Activated CD4-positive, alpha-beta T cell treated with anti-CD3 and anti-CD28 coated beads, Interleukin-2, amount 10 ng/mL, durations not matched to agents 7 days and 5 days (primary cell): ENCODE results near the gene UBR2. TPM values are rescaled to one million over a fixed set of nuclear protein-coding genes. Genes with fewer than 3 reads are reported as not detected.

ENCODE experiments used
- CTCF ChIA-PET: fragments of 350-600 bp; sonication (Branson Sonifier 250); formaldehyde crosslinking; loops from one replicate; lab custom pipeline; 2021; ENCODE audit warnings: antibody characterized with exemption; lab: Charles Lee
- POLR2A ChIA-PET: fragments of 350-600 bp; sonication (Branson Sonifier 250); formaldehyde crosslinking; loops from one replicate; lab custom pipeline; 2021; ENCODE audit warnings: antibody characterized with exemption; lab: Charles Lee
- DNase-seq: peaks from one replicate; pipeline ENCODE4 v3.0.0-alpha.2; 2020
- H3K27ac Mint-ChIP-seq: one replicate; pipeline ENCODE4 v1.8.0; 2021; ENCODE audit warnings: mild to moderate bottlenecking, moderate library complexity, mixed read lengths
- H3K27me3 Mint-ChIP-seq: one replicate; pipeline ENCODE4 v1.8.0; 2021; ENCODE audit warnings: mixed read lengths
- H3K36me3 Mint-ChIP-seq: one replicate; pipeline ENCODE4 v1.8.0; 2021; ENCODE audit warnings: low read depth, mixed read lengths
- H3K4me1 Mint-ChIP-seq: one replicate; pipeline ENCODE4 v1.8.0; 2021; ENCODE audit warnings: mixed read lengths
- H3K4me3 Mint-ChIP-seq: one replicate; pipeline ENCODE4 v1.8.0; 2021; ENCODE audit warnings: mild to moderate bottlenecking, moderate library complexity, mixed read lengths
- H3K9me3 Mint-ChIP-seq: one replicate; pipeline ENCODE4 v1.8.0; 2021; ENCODE audit warnings: mixed read lengths
- total RNA-seq, 2 experiments: library from RNA; stranded (reverse); gene quantifications; one replicate each; pipeline ENCODE4 v1.2.3, GENCODE V29; 2021

The UBR2 gene
- 10 to 100 TPM; 30.2 to 32.1 TPM for total RNA-seq

- H3K36me3 Mint-ChIP-seq, result peaks cover 29% of the 10 kb centered on the region
- H3K27ac Mint-ChIP-seq, result peak within 1 kb of the TSS; percentile 95
- CTCF ChIA-PET, result interaction anchor here (0.7 to 6.2 kb wide), 15 partner anchors 8 to 642 kb away, joined by 3 to 48 read pairs (median 4); no protein-coding TSS in a partner anchor
- POLR2A ChIA-PET, result interaction anchor here (0.5 to 0.7 kb wide), 4 partner anchors 8 to 483 kb away, joined by 3 to 4 read pairs (median 4); no protein-coding TSS in a partner anchor
- DNase-seq, result peak; percentile 97
- peaks cover 33% of the 10 kb centered on the region for H3K4me1 Mint-ChIP-seq
- H3K27me3 Mint-ChIP-seq, result no peaks in the 10 kb centered on the region
- H3K9me3 Mint-ChIP-seq, result no peaks in the 10 kb centered on the region
- peak within 1 kb of the TSS; percentile 99 for H3K4me3 Mint-ChIP-seq
Observed at GRCh38 chr6:42563697-42564505, at the start of gene UBR2. UBR2 (plus strand) TSS chr6:42564029; CDS start chr6:42564320, 291 bp downstream.

- H3K27ac Mint-ChIP-seq, result no peak overlapping the region
- H3K4me1 Mint-ChIP-seq, result no peaks in the 10 kb centered on the region
Observed at GRCh38 chr6:42514745-42515144, 49.1 kb upstream of the UBR2 start.

GRCh38 chr6:42519779-42520178, 44.0 kb upstream of the UBR2 start:
- POLR2A ChIA-PET, result no interaction called here
- CTCF ChIA-PET, result interaction anchor here (1.2 kb wide), 1 partner anchor 13 kb away, joined by 3 read pairs; no protein-coding TSS in a partner anchor
- peaks cover 13% of the 10 kb centered on the region for H3K9me3 Mint-ChIP-seq
- peaks cover 5% of the 10 kb centered on the region for H3K27me3 Mint-ChIP-seq
- H3K36me3 Mint-ChIP-seq, result peaks cover 2% of the 10 kb centered on the region
- no peak overlapping the region for H3K4me3 Mint-ChIP-seq
- DNase-seq, result no peak
- H3K4me1 Mint-ChIP-seq, result peaks cover 7% of the 10 kb centered on the region
- no peak overlapping the region for H3K27ac Mint-ChIP-seq

More at GRCh38 chr6:42514745-42515144, 49.1 kb upstream of the UBR2 start:
- CTCF ChIA-PET, result no interaction called here
- no peak for DNase-seq
- Mint-ChIP-seq H3K4me3 (no peak overlapping the region), H3K9me3 (peaks cover 3% of the 10 kb centered on the region), H3K27me3 (peaks cover 5% of the 10 kb centered on the region), H3K36me3 (peaks cover under 1% of the 10 kb centered on the region)
- POLR2A ChIA-PET, result no interaction called here

- Mint-ChIP-seq H3K27ac (no peak overlapping the region), H3K4me1 (peaks cover 7% of the 10 kb centered on the region), H3K27me3 (peaks cover 5% of the 10 kb centered on the region), H3K4me3 (no peak overlapping the region), H3K36me3 (peaks cover 2% of the 10 kb centered on the region), H3K9me3 (peaks cover 13% of the 10 kb centered on the region)
- ChIA-PET POLR2A (no interaction called here), CTCF (no interaction called here)
- no peak for DNase-seq
Observed at GRCh38 chr6:42520786-42521607, 42.8 kb upstream of the UBR2 start.

- peaks cover 13% of the 10 kb centered on the region for H3K9me3 Mint-ChIP-seq
- H3K27me3 Mint-ChIP-seq, result peaks cover under 1% of the 10 kb centered on the region
- ChIA-PET CTCF (interaction anchor here (0.6 to 1.1 kb wide), 2 partner anchors 10 to 73 kb away, joined by 3 read pairs; no protein-coding TSS in a partner anchor), POLR2A (no interaction called here)
- H3K36me3 Mint-ChIP-seq, result peaks cover 2% of the 10 kb centered on the region
- no peak for DNase-seq
- no peak overlapping the region for H3K4me3 Mint-ChIP-seq
- peaks cover 7% of the 10 kb centered on the region for H3K4me1 Mint-ChIP-seq
- H3K27ac Mint-ChIP-seq, result no peak overlapping the region
Observed at GRCh38 chr6:42522036-42522435, 41.8 kb upstream of the UBR2 start.

GRCh38 chr6:42522942-42523814, 40.7 kb upstream of the UBR2 start:
- H3K27ac Mint-ChIP-seq, result no peak overlapping the region
- no peak overlapping the region for H3K4me3 Mint-ChIP-seq
- CTCF ChIA-PET, result interaction anchor here (1.0 kb wide), 1 partner anchor 24 kb away, joined by 3 read pairs; no protein-coding TSS in a partner anchor
- POLR2A ChIA-PET, result no interaction called here
- peaks cover 7% of the 10 kb centered on the region for H3K4me1 Mint-ChIP-seq
- no peak for DNase-seq
- H3K27me3 Mint-ChIP-seq, result no peaks in the 10 kb centered on the region
- H3K9me3 Mint-ChIP-seq, result peaks cover 13% of the 10 kb centered on the region
- peaks cover 2% of the 10 kb centered on the region for H3K36me3 Mint-ChIP-seq

- Mint-ChIP-seq H3K4me3 (no peak overlapping the region), H3K4me1 (peaks cover 7% of the 10 kb centered on the region), H3K27me3 (no peaks in the 10 kb centered on the region), H3K9me3 (peaks cover 5% of the 10 kb centered on the region), H3K36me3 (no peaks in the 10 kb centered on the region), H3K27ac (no peak overlapping the region)
- CTCF ChIA-PET, result no interaction called here
- POLR2A ChIA-PET, result no interaction called here
- no peak for DNase-seq
Observed at GRCh38 chr6:42525206-42525605, 38.6 kb upstream of the UBR2 start.

- Mint-ChIP-seq H3K36me3 (no peaks in the 10 kb centered on the region), H3K4me1 (peaks cover 3% of the 10 kb centered on the region), H3K4me3 (no peak overlapping the region), H3K9me3 (no peaks in the 10 kb centered on the region), H3K27me3 (no peaks in the 10 kb centered on the region), H3K27ac (no peak overlapping the region)
- ChIA-PET CTCF (interaction anchor here (2.3 kb wide), 1 partner anchor 21 kb away, joined by 6 read pairs; no protein-coding TSS in a partner anchor), POLR2A (no interaction called here)
- no peak for DNase-seq
Observed at GRCh38 chr6:42526616-42527015, 37.2 kb upstream of the UBR2 start.

GRCh38 chr6:42527204-42527603, 36.6 kb upstream of the UBR2 start:
- CTCF ChIA-PET, result interaction anchor here (2.3 kb wide), 1 partner anchor 21 kb away, joined by 6 read pairs; no protein-coding TSS in a partner anchor
- H3K4me3 Mint-ChIP-seq, result no peak overlapping the region
- POLR2A ChIA-PET, result no interaction called here

GRCh38 chr6:42530296-42530695, 33.5 kb upstream of the UBR2 start:
- H3K4me1 Mint-ChIP-seq, result no peaks in the 10 kb centered on the region
- no peak overlapping the region for H3K27ac Mint-ChIP-seq
- H3K9me3 Mint-ChIP-seq, result no peaks in the 10 kb centered on the region
- no peak for DNase-seq
- H3K4me3 Mint-ChIP-seq, result no peak overlapping the region
- no peaks in the 10 kb centered on the region for H3K27me3 Mint-ChIP-seq
- POLR2A ChIA-PET, result no interaction called here
- no peaks in the 10 kb centered on the region for H3K36me3 Mint-ChIP-seq
- CTCF ChIA-PET, result interaction anchor here (0.6 to 2.2 kb wide), 3 partner anchors 9 to 283 kb away, joined by 3 to 7 read pairs (median 4); no protein-coding TSS in a partner anchor

More at GRCh38 chr6:42527204-42527603, 36.6 kb upstream of the UBR2 start:
- DNase-seq, result no peak
- no peaks in the 10 kb centered on the region for H3K4me1 Mint-ChIP-seq
- no peak overlapping the region for H3K27ac Mint-ChIP-seq
- no peaks in the 10 kb centered on the region for H3K27me3 Mint-ChIP-seq
- H3K36me3 Mint-ChIP-seq, result no peaks in the 10 kb centered on the region
- H3K9me3 Mint-ChIP-seq, result no peaks in the 10 kb centered on the region

GRCh38 chr6:42530751-42531150, 33.1 kb upstream of the UBR2 start:
- no peaks in the 10 kb centered on the region for H3K9me3 Mint-ChIP-seq
- H3K4me3 Mint-ChIP-seq, result no peak overlapping the region
- DNase-seq, result no peak
- ChIA-PET CTCF (interaction anchor here (1.2 to 3.2 kb wide), 2 partner anchors 9 to 17 kb away, joined by 3 to 14 read pairs; no protein-coding TSS in a partner anchor), POLR2A (no interaction called here)
- H3K27ac Mint-ChIP-seq, result no peak overlapping the region
- no peaks in the 10 kb centered on the region for H3K4me1 Mint-ChIP-seq
- H3K36me3 Mint-ChIP-seq, result no peaks in the 10 kb centered on the region
- H3K27me3 Mint-ChIP-seq, result no peaks in the 10 kb centered on the region
